A673 (cell line): ENCODE results near the gene TTC39A. TPM values are rescaled to one million over a fixed set of nuclear protein-coding genes. Genes with fewer than 3 reads are reported as not detected.

Experiments used
- BruUV-seq: library from RNA; stranded (reverse); fragments of 400-500 nt; replicated peaks from 2 replicates; lab custom pipeline; 2021; lab: Mats Ljungman, UMichigan
- CTCF ChIA-PET: fragments of 300-600 bp; sonication (Branson Sonifier 250); formaldehyde crosslinking; loops from one replicate; lab custom pipeline; 2022; ENCODE audit warnings: antibody characterized with exemption; lab: Charles Lee
- POLR2A ChIA-PET: fragments of 300-600 bp; sonication (Branson Sonifier 250); formaldehyde crosslinking; loops from one replicate; lab custom pipeline; 2022; ENCODE audit warnings: antibody characterized with exemption; ENCODE audit not compliant: low non-redundant PET; lab: Charles Lee
- DNase-seq: peaks from one replicate; pipeline ENCODE4 v3.0.0-alpha.2; 2015; ENCODE audit warnings: low spot score
- H3K27ac ChIP-seq: fragments of 200-600 bp; sonication (generic); 2 replicates; pipeline ENCODE4 v1.5.1; 2016; ENCODE audit warnings: mixed run types, low read depth, mild to moderate bottlenecking, mixed read lengths, antibody characterized with exemption, low read length; ENCODE audit not compliant: poor library complexity, severe bottlenecking
- H3K27me3 ChIP-seq: fragments of 200-600 bp; sonication (generic); replicated peaks from 2 replicates; pipeline ENCODE4 v1.6.1; 2017; ENCODE audit warnings: mixed run types, low read depth, mild to moderate bottlenecking, mixed read lengths, antibody characterized with exemption, low read length; ENCODE audit not compliant: insufficient read depth, poor library complexity
- H3K36me3 ChIP-seq: fragments of 200-600 bp; sonication (generic); 2 replicates; pipeline ENCODE4 v1.6.1; 2016; ENCODE audit warnings: mixed run types, mild to moderate bottlenecking, mixed read lengths, antibody characterized with exemption, low read length; ENCODE audit not compliant: insufficient read depth, poor library complexity, severe bottlenecking
- H3K4me1 ChIP-seq: fragments of 200-600 bp; sonication (generic); 2 replicates; pipeline ENCODE4 v1.6.1; 2017; ENCODE audit warnings: mixed run types, mild to moderate bottlenecking, mixed read lengths, antibody characterized with exemption, low read length; ENCODE audit not compliant: insufficient read depth, poor library complexity, severe bottlenecking
- H3K4me3 ChIP-seq: fragments of 200-600 bp; sonication (generic); 2 replicates; pipeline ENCODE4 v1.5.1; 2016; ENCODE audit warnings: low read depth, mixed run types, mild to moderate bottlenecking, mixed read lengths, low read length; ENCODE audit not compliant: poor library complexity, severe bottlenecking
- H3K9me3 ChIP-seq: fragments of 200-600 bp; sonication (generic); 2 replicates; pipeline ENCODE4 v1.6.1; 2016; ENCODE audit warnings: mixed run types, low read depth, mild to moderate bottlenecking, mixed read lengths, antibody characterized with exemption, low read length; ENCODE audit not compliant: poor library complexity, severe bottlenecking
- EZH2 ChIP-seq: fragments of 200-600 bp; sonication (generic); IDR thresholded peaks from 2 replicates; pipeline ENCODE4 v1.6.1; 2017; ENCODE audit warnings: borderline replicate concordance, low read depth, mild to moderate bottlenecking, mixed read lengths, antibody characterized with exemption, low read length; ENCODE audit not compliant: poor library complexity, severe bottlenecking
- intact Hi-C: fragments of 100-400 bp; cut with micrococcal nuclease; formaldehyde crosslinking; loops from one replicate; pipeline ENCODE4 v1.10.0; 2022; ENCODE audit not compliant: unreplicated experiment
- total RNA-seq: library from RNA; stranded (reverse); gene quantifications from 2 replicates; pipeline ENCODE4 v1.2.3, GENCODE V29; 2021
- TF ChIP-seq, protein P1 (sequence below): fragments of 300-800, 200-600 bp; sonication (generic); conservative IDR thresholded peaks from 2 replicates; pipeline ENCODE4 v1.5.1; 2017; ENCODE audit warnings: low read depth, mild to moderate bottlenecking, antibody characterized with exemption, low read length, moderate library complexity, mixed read lengths

The TTC39A gene
- total RNA-seq, 1 experiment from 2014 or later = 3.1 TPM

DNA sequence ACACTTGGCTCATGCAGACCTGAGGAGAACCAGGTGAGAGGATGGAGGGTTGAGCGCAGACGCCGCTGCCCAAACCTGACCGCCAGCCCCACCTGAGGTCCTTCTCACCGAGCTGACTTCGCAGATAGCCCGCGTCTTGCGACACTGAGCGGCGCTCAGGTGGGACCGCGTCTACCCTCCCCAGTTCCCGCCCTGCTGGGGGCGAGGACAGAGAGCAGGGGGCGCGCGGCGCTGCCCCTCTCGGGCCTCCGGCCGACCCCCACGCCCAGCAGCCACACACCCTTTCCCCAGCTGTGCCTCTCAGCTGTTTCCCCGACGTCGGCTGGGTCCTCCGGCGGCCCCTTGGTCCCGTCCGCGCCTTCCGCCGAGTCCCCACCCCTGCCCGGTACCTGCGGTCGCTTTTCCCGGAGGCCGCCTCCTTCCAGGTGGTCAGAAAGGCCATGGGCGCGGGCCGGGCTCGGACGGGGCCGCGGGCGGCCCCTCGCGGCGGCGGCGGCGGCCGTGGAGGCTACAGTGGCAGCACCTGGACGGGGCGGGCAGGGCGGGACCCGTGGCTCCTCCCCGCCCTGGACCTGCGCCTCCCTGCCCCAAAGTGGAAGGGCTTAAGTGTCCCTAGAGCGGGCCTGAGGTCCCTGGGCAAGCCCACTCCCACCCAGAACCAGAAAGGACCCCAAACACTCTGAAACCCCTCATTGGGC lies 14.4 kb upstream of the TTC39A start:
- H3K27me3 ChIP-seq = no peaks in the 10 kb centered on the region
- H3K4me3 ChIP-seq = no peak overlapping the region
- H3K4me1 ChIP-seq = peaks cover 6% of the 10 kb centered on the region
- intact Hi-C loops = loop anchor here (10.0 kb wide), 1 partner anchor 420 kb away; no protein-coding TSS in a partner anchor
- H3K9me3 ChIP-seq = no peaks in the 10 kb centered on the region
- ChIA-PET POLR2A (no interaction called here), CTCF (no interaction called here)
- TF ChIP-seq, protein P1, sequence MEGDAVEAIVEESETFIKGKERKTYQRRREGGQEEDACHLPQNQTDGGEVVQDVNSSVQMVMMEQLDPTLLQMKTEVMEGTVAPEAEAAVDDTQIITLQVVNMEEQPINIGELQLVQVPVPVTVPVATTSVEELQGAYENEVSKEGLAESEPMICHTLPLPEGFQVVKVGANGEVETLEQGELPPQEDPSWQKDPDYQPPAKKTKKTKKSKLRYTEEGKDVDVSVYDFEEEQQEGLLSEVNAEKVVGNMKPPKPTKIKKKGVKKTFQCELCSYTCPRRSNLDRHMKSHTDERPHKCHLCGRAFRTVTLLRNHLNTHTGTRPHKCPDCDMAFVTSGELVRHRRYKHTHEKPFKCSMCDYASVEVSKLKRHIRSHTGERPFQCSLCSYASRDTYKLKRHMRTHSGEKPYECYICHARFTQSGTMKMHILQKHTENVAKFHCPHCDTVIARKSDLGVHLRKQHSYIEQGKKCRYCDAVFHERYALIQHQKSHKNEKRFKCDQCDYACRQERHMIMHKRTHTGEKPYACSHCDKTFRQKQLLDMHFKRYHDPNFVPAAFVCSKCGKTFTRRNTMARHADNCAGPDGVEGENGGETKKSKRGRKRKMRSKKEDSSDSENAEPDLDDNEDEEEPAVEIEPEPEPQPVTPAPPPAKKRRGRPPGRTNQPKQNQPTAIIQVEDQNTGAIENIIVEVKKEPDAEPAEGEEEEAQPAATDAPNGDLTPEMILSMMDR = no peak
- H3K27ac ChIP-seq = no peak overlapping the region
- no TSS peak for BruUV-seq
- H3K36me3 ChIP-seq = no peaks in the 10 kb centered on the region
- no peak for DNase-seq

DNA sequence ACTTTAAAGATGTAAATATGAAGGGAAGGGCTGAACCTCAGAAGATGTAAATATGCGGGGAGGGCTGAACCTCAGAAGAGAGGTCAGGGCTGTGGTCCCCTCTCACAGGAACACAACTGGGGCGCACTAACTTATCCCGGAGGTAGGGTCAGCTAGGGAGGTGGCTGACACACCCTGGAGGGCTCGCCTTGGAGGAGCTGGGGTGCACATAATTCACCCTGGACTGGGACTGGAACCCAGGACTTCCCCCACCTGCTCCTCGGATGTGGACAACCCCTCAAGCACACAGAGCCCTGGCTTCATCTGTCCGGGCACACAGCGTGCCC lies 13.9 kb upstream of the TTC39A start:
- intact Hi-C loops = loop anchor here (10.0 kb wide), 1 partner anchor 421 kb away; no protein-coding TSS in a partner anchor
- CTCF ChIA-PET = no interaction called here
- Histone ChIP-seq H3K27ac (no peak overlapping the region), H3K36me3 (no peaks in the 10 kb centered on the region), H3K9me3 (no peaks in the 10 kb centered on the region), H3K4me3 (no peak overlapping the region), H3K27me3 (no peaks in the 10 kb centered on the region), H3K4me1 (peaks cover 6% of the 10 kb centered on the region)
- TF ChIP-seq EZH2 = no peak
- TF ChIP-seq, protein P1 = no peak
- POLR2A ChIA-PET = no interaction called here
- DNase-seq = no peak
- no TSS peak for BruUV-seq

DNA sequence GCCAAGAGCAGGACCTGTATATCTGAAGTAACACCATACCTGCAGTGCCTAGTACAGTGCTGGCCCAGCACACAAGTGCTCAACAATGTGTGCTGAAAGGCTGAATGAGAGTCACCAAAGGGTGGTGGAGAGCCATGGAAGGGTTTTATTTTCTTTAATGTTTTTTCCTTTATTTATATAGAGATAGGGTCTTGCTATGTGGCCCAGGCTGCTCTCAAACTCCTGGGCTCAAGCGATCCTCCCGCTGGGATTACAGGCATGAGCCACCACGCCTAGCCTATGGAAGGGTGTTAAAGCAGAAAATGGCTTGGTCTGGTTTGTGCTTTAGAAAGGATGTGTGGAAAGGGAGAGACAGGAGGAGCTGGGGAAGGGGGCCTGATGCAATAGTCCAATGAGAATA lies 13.3 kb upstream of the TTC39A start:
- Histone ChIP-seq H3K4me3 (no peak overlapping the region), H3K36me3 (no peaks in the 10 kb centered on the region), H3K27me3 (no peaks in the 10 kb centered on the region), H3K4me1 (peaks cover 6% of the 10 kb centered on the region), H3K27ac (no peak overlapping the region), H3K9me3 (no peaks in the 10 kb centered on the region)
- intact Hi-C loops = loop anchor here (2.0 to 10.0 kb wide), 2 partner anchors 191 to 421 kb away; no protein-coding TSS in a partner anchor
- no TSS peak for BruUV-seq
- DNase-seq = no peak
- POLR2A ChIA-PET = no interaction called here
- CTCF ChIA-PET = no interaction called here
- TF ChIP-seq, protein P1 = no peak
- TF ChIP-seq EZH2 = no peak
